Activated naive CD4-positive, alpha-beta T cell treated with anti-CD3 and anti-CD28 coated beads, Interleukin-2, amount 50 U/mL, for 24 hours (primary cell): ENCODE results near the gene LRCOL1.

ENCODE experiments used
- H3K27ac Mint-ChIP-seq: one replicate; pipeline ENCODE4 v1.8.0; 2021; ENCODE audit warnings: mild to moderate bottlenecking, mixed read lengths
- H3K27me3 Mint-ChIP-seq: one replicate; pipeline ENCODE4 v1.8.0; 2021; ENCODE audit warnings: mixed read lengths
- H3K36me3 Mint-ChIP-seq: one replicate; pipeline ENCODE4 v1.8.0; 2021; ENCODE audit warnings: mixed read lengths
- H3K4me1 Mint-ChIP-seq: one replicate; pipeline ENCODE4 v1.8.0; 2021; ENCODE audit warnings: mixed read lengths
- H3K4me3 Mint-ChIP-seq: one replicate; pipeline ENCODE4 v1.8.0; 2021; ENCODE audit warnings: mild to moderate bottlenecking, mixed read lengths
- H3K9me3 Mint-ChIP-seq: one replicate; pipeline ENCODE4 v1.8.0; 2021; ENCODE audit warnings: mixed read lengths

LRCOL1 gene

GRCh38 chr12:132587781-132588180 lies 22.6 kb downstream of the LRCOL1 start:
- H3K36me3 Mint-ChIP-seq, result no peaks in the 10 kb centered on the region
- no peaks in the 10 kb centered on the region for H3K4me1 Mint-ChIP-seq
- H3K9me3 Mint-ChIP-seq, result no peaks in the 10 kb centered on the region
- H3K4me3 Mint-ChIP-seq, result no peak overlapping the region
- no peaks in the 10 kb centered on the region for H3K27me3 Mint-ChIP-seq
- no peak overlapping the region for H3K27ac Mint-ChIP-seq

GRCh38 chr12:132586929-132587328 lies 23.5 kb downstream of the LRCOL1 start:
- H3K27me3 Mint-ChIP-seq, result no peaks in the 10 kb centered on the region
- no peaks in the 10 kb centered on the region for H3K36me3 Mint-ChIP-seq
- no peaks in the 10 kb centered on the region for H3K4me1 Mint-ChIP-seq
- no peak overlapping the region for H3K4me3 Mint-ChIP-seq
- no peaks in the 10 kb centered on the region for H3K9me3 Mint-ChIP-seq
- H3K27ac Mint-ChIP-seq, result no peak overlapping the region

GRCh38 chr12:132585177-132585576 lies 25.2 kb downstream of the LRCOL1 start:
- H3K4me3 Mint-ChIP-seq, result no peak overlapping the region
- no peaks in the 10 kb centered on the region for H3K9me3 Mint-ChIP-seq
- H3K4me1 Mint-ChIP-seq, result no peaks in the 10 kb centered on the region
- H3K36me3 Mint-ChIP-seq, result no peaks in the 10 kb centered on the region
- no peaks in the 10 kb centered on the region for H3K27me3 Mint-ChIP-seq
- H3K27ac Mint-ChIP-seq, result no peak overlapping the region

GRCh38 chr12:132584429-132584828 lies 26.0 kb downstream of the LRCOL1 start:
- no peaks in the 10 kb centered on the region for H3K36me3 Mint-ChIP-seq
- no peaks in the 10 kb centered on the region for H3K9me3 Mint-ChIP-seq
- H3K4me1 Mint-ChIP-seq, result no peaks in the 10 kb centered on the region
- H3K27me3 Mint-ChIP-seq, result no peaks in the 10 kb centered on the region
- H3K4me3 Mint-ChIP-seq, result no peak overlapping the region
- H3K27ac Mint-ChIP-seq, result no peak overlapping the region

- H3K4me3 Mint-ChIP-seq, result no peak overlapping the region
- no peaks in the 10 kb centered on the region for H3K27me3 Mint-ChIP-seq
- H3K4me1 Mint-ChIP-seq, result no peaks in the 10 kb centered on the region
- no peaks in the 10 kb centered on the region for H3K9me3 Mint-ChIP-seq
- no peaks in the 10 kb centered on the region for H3K36me3 Mint-ChIP-seq
- H3K27ac Mint-ChIP-seq, result no peak overlapping the region
These were observed 26.6 kb downstream of the LRCOL1 start for GRCh38 chr12:132583736-132584135.

- Mint-ChIP-seq H3K4me1 (no peaks in the 10 kb centered on the region), H3K36me3 (no peaks in the 10 kb centered on the region), H3K9me3 (no peaks in the 10 kb centered on the region), H3K27me3 (no peaks in the 10 kb centered on the region), H3K27ac (no peak overlapping the region), H3K4me3 (no peak overlapping the region)
These were observed 27.0 kb downstream of the LRCOL1 start for GRCh38 chr12:132583411-132583710.

- no peaks in the 10 kb centered on the region for H3K27me3 Mint-ChIP-seq
- no peaks in the 10 kb centered on the region for H3K9me3 Mint-ChIP-seq
- no peaks in the 10 kb centered on the region for H3K36me3 Mint-ChIP-seq
- H3K4me3 Mint-ChIP-seq, result no peak overlapping the region
- no peak overlapping the region for H3K27ac Mint-ChIP-seq
- H3K4me1 Mint-ChIP-seq, result no peaks in the 10 kb centered on the region
These were observed 27.6 kb downstream of the LRCOL1 start for GRCh38 chr12:132582582-132583410.

- Mint-ChIP-seq H3K27ac (no peak overlapping the region), H3K4me3 (no peak overlapping the region), H3K4me1 (no peaks in the 10 kb centered on the region), H3K27me3 (no peaks in the 10 kb centered on the region), H3K9me3 (no peaks in the 10 kb centered on the region), H3K36me3 (no peaks in the 10 kb centered on the region)
These were observed 28.3 kb downstream of the LRCOL1 start for GRCh38 chr12:132582058-132582420.

- H3K27ac Mint-ChIP-seq, result no peak overlapping the region
- H3K27me3 Mint-ChIP-seq, result no peaks in the 10 kb centered on the region
- no peaks in the 10 kb centered on the region for H3K36me3 Mint-ChIP-seq
- no peak overlapping the region for H3K4me3 Mint-ChIP-seq
- no peaks in the 10 kb centered on the region for H3K9me3 Mint-ChIP-seq
- no peaks in the 10 kb centered on the region for H3K4me1 Mint-ChIP-seq
These were observed 28.9 kb downstream of the LRCOL1 start for GRCh38 chr12:132581348-132582057.

- Mint-ChIP-seq H3K27me3 (no peaks in the 10 kb centered on the region), H3K36me3 (no peaks in the 10 kb centered on the region), H3K27ac (no peak overlapping the region)
These were observed 29.6 kb downstream of the LRCOL1 start for GRCh38 chr12:132580701-132581292.

GRCh38 chr12:132579744-132580143 lies 30.6 kb downstream of the LRCOL1 start:
- H3K4me1 Mint-ChIP-seq, result no peaks in the 10 kb centered on the region
- no peaks in the 10 kb centered on the region for H3K36me3 Mint-ChIP-seq
- no peak overlapping the region for H3K4me3 Mint-ChIP-seq
- H3K27ac Mint-ChIP-seq, result no peak overlapping the region
- no peaks in the 10 kb centered on the region for H3K9me3 Mint-ChIP-seq
- H3K27me3 Mint-ChIP-seq, result no peaks in the 10 kb centered on the region

More at GRCh38 chr12:132580701-132581292, 29.6 kb downstream of the LRCOL1 start:
- Mint-ChIP-seq H3K9me3 (no peaks in the 10 kb centered on the region), H3K4me1 (no peaks in the 10 kb centered on the region), H3K4me3 (no peak overlapping the region)

GRCh38 chr12:132578826-132579225 lies 31.6 kb downstream of the LRCOL1 start:
- no peaks in the 10 kb centered on the region for H3K36me3 Mint-ChIP-seq
- H3K4me3 Mint-ChIP-seq, result no peak overlapping the region
- no peaks in the 10 kb centered on the region for H3K4me1 Mint-ChIP-seq
- H3K27me3 Mint-ChIP-seq, result no peaks in the 10 kb centered on the region
- no peaks in the 10 kb centered on the region for H3K9me3 Mint-ChIP-seq
- H3K27ac Mint-ChIP-seq, result no peak overlapping the region

GRCh38 chr12:132578118-132578517 lies 32.3 kb downstream of the LRCOL1 start:
- Mint-ChIP-seq H3K4me3 (no peak overlapping the region), H3K36me3 (no peaks in the 10 kb centered on the region), H3K4me1 (no peaks in the 10 kb centered on the region), H3K27ac (no peak overlapping the region), H3K27me3 (no peaks in the 10 kb centered on the region), H3K9me3 (no peaks in the 10 kb centered on the region)

GRCh38 chr12:132577191-132577920 lies 33.0 kb downstream of the LRCOL1 start:
- Mint-ChIP-seq H3K27ac (no peak overlapping the region), H3K36me3 (no peaks in the 10 kb centered on the region), H3K9me3 (no peaks in the 10 kb centered on the region), H3K27me3 (no peaks in the 10 kb centered on the region), H3K4me1 (no peaks in the 10 kb centered on the region), H3K4me3 (no peak overlapping the region)

- no peaks in the 10 kb centered on the region for H3K36me3 Mint-ChIP-seq
- H3K4me3 Mint-ChIP-seq, result no peak overlapping the region
- no peaks in the 10 kb centered on the region for H3K4me1 Mint-ChIP-seq
- no peak overlapping the region for H3K27ac Mint-ChIP-seq
- H3K9me3 Mint-ChIP-seq, result no peaks in the 10 kb centered on the region
- H3K27me3 Mint-ChIP-seq, result no peaks in the 10 kb centered on the region
These were observed 33.7 kb downstream of the LRCOL1 start for GRCh38 chr12:132576701-132577100.

GRCh38 chr12:132575661-132576060 lies 34.7 kb downstream of the LRCOL1 start:
- Mint-ChIP-seq H3K27me3 (no peaks in the 10 kb centered on the region), H3K4me1 (no peaks in the 10 kb centered on the region), H3K36me3 (no peaks in the 10 kb centered on the region), H3K4me3 (no peak overlapping the region), H3K9me3 (no peaks in the 10 kb centered on the region), H3K27ac (no peak overlapping the region)
